Umbilical cord (tissue), 2 donors: ENCODE results near the gene FGF23. TPM values are rescaled to one million over a fixed set of nuclear protein-coding genes. Genes with fewer than 3 reads are reported as not detected.

ENCODE experiments used
- DNase-seq: peaks from one replicate; pipeline ENCODE4 v3.0.0-alpha.2; 2015; ENCODE audit warnings: low spot score
- total RNA-seq: library from RNA; depleted of rRNA; stranded (reverse); fragments of >200 nt; gene quantifications from one replicate; pipeline ENCODE4 v1.2.3, GENCODE V29; 2014; ENCODE audit warnings: low replicate concordance; ENCODE audit not compliant: insufficient read depth

Gene FGF23
- total RNA-seq, 1 donor from 2014 or later: 4.3 TPM

- peak; percentile 22 for DNase-seq
These were observed 3.9 kb upstream of the FGF23 start for GRCh38 chr12:4383304-4383865.

GRCh38 chr12:4380332-4380731 lies 820 bp upstream of the FGF23 start:
- DNase-seq: no peak

- no peak for DNase-seq
These were observed 740 bp downstream of the FGF23 start for GRCh38 chr12:4378772-4379171.

DNA sequence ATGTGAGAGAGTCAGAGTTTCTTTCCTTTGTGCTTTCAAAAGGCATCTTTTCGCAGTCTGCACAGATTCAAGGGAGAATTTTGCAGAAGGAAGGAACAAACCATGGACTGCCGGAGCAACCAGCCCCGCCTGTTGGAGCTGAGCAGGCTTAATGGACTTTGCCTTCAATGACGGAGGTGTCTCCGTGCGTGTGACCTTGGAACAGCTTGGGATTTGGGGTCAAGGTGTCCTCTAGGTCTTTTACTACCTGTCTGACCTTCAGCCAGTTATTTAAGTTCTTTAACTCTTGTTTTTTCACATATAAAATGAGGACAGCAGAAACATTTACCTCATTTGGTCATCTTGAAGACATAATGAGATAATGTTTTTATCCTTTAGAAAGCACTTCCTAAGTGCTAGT lies 4.1 kb downstream of the FGF23 start:
- no peak for DNase-seq

DNA sequence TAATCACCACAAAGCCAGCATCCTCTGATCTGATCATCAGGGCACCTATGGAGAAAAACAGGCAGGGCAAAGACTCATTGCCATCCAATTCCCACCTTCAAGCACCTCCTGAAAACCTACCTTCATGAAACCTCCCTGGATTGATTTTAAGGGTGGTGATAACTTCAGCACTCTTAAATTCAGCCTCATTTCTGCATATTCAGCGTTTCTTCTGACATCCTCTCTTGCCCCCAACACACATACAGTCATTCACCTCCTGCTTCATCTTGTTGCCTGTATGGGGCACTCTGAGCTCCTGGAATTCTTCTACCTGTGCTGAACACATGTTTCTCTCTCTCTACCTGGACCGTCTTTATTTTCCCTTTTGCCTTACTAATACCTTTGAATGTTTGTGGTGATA lies 6.9 kb downstream of the FGF23 start:
- no peak for DNase-seq

- DNase-seq: no peak
These were observed 9.2 kb downstream of the FGF23 start for GRCh38 chr12:4370265-4370664.

GRCh38 chr12:4369548-4369947 lies 10.0 kb downstream of the FGF23 start:
- DNase-seq: no peak

GRCh38 chr12:4366090-4366489 lies 13.4 kb downstream of the FGF23 start:
- no peak for DNase-seq

- DNase-seq: no peak
These were observed 23.5 kb downstream of the FGF23 start for GRCh38 chr12:4356041-4356327.

- DNase-seq: no peak
These were observed 24.1 kb downstream of the FGF23 start for GRCh38 chr12:4355156-4356040.

GRCh38 chr12:4353785-4354208 lies 25.7 kb downstream of the FGF23 start:
- peak; percentile 13 for DNase-seq

- no peak for DNase-seq
These were observed 32.6 kb downstream of the FGF23 start for GRCh38 chr12:4346931-4347330.

DNA sequence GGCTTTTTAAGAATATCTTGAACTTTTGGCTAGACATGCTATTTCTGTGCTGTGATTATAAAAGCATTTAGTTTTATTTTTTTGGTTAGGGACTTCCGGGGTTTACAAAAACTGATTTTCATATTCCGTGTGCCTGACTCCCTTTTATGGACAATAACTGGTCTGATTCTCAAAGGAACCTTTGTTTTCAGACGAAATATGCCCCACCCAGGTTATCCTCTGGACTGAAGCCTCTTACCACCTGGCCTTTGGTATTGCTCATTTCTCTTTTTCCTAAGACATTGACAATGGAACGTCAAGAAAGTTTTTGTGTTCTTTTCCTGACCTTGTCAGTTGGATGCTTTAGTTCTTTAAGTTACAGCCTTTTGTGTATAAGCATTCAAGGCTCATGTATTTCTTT lies 47.7 kb downstream of the FGF23 start:
- no peak for DNase-seq

DNA sequence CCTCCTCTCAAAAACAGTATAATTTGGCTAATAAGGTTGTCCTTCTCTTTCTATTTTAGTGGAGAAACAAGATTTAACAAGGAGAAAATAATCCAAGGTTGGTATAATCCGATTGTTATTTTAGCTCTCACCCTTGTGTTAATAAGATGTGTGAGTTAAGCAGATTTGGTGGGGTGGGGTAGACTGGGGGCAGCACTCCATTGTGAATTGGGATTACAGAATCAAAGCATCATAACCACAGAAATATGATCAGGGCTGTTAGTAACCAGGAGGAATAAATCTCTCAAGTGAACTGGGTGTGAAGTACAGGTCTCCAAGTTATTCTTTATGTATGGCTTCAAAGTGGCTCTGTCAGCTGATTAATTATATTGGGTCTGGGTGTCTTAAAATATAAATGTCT lies 48.3 kb downstream of the FGF23 start:
- DNase-seq: no peak

DNA sequence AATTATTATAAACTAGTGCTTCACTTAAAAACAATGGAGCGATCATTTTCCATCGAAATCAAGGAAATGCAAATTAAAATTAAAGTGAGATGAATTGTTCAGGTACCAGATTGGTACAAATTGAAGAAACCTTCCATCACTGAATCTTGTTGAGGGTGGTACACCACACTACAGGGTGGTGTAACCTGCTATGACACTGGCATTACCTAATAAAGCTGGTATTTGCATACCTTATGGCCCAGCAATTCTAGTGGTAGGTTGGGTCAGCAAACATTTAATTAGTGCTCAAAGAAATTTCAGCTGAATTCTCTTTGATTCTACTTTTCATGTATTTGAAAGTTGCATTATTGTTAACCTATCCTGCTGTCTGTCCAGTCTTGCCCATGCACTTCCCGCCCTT lies 49.3 kb downstream of the FGF23 start:
- DNase-seq: no peak

DNA sequence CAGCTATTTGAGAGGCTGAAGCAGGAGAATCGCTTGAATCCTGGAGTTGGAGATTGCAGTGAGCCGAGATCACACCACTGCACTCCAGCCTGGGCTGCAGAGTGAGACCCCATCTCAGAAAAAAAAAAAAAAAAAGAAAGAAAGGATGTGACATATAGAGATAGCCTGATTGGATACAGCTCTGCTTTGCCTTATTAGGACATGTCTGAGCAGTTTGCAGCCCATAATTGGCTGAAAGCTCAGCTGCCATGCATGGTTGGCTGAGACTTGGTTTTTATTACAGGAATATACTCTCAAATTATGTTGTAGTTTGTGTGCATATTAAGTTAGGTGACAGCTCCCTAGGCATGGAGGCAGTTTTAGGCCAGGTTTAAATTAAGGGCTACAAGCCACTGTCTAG lies 52.2 kb downstream of the FGF23 start:
- DNase-seq: no peak

DNA sequence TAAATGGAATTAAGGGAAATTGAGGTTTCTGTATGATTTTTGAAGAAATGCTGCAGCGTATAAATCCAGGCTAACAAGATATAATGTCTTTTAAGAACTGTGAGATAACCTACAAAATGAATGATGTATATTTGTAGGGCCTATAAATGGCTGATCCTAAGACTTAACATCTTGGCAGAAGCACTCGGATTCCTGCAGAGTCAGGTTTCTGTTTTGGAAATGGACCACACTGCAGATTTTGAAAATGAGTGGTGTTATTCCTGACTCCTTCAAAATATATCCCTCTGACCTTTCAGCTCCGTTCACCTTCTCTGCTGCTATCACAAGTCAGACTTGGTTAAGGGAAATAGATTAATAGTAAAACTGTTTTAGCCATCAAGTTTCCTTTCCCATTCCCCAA lies 53.5 kb downstream of the FGF23 start:
- DNase-seq: peak; percentile 73

DNA sequence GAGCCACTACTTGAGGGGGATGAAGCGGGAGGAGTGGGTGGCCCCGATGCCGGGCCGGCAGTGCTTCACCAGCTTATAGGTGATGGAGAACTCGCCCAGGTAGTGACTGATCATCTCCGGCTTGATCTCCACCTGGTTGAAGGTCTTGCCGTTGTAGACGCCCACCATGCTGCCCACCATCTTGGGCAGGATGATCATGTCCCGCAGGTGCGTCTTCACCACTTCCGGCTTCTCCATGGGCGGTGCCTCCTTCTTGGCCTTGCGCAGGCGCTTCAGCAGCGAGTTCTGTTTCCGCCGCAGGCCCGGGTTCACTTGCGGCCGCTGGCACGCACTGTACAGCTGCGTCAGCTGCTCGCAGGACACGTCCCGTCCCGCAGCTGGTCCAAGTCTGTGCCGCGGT lies 55.1 kb downstream of the FGF23 start:
- no peak for DNase-seq

DNA sequence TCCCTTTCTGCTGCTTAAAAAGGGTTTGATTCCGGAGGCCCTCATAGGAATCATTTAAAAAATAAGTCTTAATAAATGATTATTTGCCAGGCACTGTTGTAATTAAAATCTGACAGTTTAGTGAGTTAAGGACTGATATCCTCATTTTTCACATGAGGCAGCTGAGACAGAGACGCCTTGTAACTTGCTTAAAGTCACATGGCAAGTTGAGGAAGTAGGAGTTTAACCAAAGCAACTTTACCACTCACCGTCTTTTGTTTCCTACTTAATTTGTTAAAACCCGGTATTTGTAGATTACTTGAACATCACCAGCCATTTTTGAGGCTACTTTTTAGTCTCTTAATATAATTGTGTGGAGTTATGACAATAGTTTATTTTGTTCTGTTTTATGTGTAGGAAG lies 56.1 kb downstream of the FGF23 start:
- DNase-seq: no peak

GRCh38 chr12:4322726-4323125 lies 56.8 kb downstream of the FGF23 start:
- no peak for DNase-seq

DNA sequence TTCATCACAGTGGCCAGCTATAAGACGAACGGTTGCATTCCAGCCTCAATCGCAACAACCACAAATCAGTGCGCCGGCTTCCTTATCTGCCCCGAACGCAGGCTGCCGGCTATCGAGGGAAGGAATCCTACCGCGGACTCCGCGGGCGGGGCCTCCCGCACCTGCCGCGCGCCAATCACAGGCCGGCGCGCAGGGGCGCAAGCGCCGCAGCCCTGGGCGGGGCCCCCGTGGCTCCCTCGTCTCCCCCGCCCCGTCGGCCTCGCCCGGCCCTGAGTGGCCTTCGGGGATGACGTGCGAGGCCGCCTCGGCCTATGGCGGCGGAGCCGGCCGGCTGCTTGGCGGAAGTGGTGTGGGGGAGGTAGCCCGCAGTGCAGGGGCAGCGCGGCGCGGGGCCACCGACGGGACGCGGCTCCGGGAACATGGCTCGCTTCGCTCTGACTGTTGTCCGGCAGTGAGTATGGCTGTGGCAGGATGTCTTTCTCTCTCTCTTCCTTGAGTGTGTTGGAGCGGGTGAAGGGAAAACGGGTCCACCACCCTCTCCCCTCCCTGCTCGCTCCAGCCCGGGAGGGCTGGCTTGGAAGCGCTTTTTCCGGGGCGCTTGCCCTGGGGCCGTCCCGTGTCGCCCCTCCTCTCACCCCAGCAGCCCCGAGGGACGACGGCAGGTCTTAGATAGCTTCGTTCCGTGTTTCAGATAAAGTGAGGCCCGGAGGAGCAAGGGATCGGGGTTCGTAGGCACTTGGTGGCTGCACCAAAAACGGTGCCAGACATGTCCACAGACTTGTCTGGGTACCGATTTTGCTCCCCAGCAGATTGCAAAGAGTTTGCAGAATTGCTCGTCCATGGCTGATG lies 58.4 kb downstream of the FGF23 start, which contains the start of gene TIGAR:
Gene TIGAR, plus strand, starts transcription at position 361 of the 849 bp plus-strand sequence. Its CDS starts 59 bp downstream, at position 420.
- peak; percentile 98 for DNase-seq

DNA sequence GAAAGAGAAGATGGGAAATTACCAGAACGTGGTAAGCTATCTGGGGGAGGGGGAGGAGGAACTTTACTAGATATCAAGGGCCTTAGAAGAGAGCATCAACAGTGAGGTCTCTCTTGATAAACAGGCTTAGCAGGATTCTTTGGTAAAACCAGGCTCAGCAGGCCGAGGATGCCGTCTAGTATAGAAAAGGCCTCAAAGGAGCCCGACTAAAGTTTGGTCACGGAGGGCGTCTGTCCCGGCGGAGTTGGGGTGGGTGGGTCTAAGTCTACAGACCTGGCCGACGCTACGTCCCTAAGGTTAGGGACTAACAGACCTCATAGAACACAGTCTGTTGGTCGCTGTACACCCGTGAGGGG lies 59.0 kb downstream of the FGF23 start:
- DNase-seq: peak; percentile 86
